ENCODE measurements around the gene WDR55. TPM values are rescaled to one million over a fixed set of nuclear protein-coding genes. Genes with fewer than 3 reads are reported as not detected.

Gene WDR55
- total and polyA plus RNA-seq, 2 of the 8 experiments (the other 6 are each of a cell fraction or from before 2014, with no cell fraction given), result 15.3 to 22.7 TPM

DNA sequence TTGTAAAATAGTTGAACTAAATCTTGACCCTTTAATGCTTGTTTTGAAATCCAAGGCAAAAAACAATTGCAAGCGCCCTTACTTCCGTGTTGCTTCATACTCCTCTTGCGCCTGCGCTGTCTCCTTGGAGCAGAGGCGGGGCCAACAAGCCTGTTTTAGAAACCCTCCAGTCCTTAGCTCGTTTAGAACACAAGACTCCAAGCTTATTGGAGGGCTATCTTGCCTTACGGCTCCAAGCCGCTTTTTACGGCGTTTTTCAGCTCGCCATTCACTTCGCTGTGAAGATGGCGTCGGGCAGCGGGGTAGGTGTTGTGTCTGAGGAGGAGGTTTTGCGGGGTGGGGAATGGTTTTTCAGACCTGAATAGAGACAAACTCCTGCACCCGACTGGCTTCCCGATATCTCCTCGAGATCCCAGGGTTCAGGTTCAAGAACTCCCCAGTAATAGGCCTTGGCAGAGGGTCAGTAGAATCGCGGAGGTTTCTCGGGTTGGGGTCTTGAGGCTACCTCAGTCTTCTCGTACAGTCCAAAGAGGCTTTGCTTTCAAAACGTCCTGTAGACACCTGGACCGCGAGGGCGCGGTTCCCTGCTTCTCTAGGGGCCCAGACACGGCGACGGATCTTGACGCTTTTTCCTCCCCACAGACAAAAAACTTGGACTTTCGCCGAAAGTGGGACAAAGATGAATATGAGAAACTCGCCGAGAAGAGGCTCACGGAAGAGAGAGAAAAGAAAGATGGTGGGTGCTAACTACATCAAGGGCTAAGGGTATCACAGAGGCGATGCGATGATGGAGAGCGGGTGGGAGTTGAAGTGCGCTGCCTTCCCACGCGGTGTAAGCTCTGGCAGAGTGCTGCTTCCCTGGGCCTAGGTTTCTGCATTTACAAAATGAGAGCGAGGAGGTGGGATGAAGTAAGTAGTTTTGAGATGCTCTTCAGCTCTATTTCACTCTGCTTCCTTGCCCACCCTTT, 35.8 kb downstream of the WDR55 start, which contains the start of gene ZMAT2 (continued):
- TF ChIP-seq TBP (IDR thresholded peaks at IDR 0.05; ENCODE audit: low read depth, low read length) (peak; percentile 92), HDAC6 (IDR thresholded peaks at IDR 0.05; ENCODE audit: low read depth, low read length) (no peak), TAF1 (IDR thresholded peaks at IDR 0.05; ENCODE audit: low read depth, low read length) (peak; percentile 99), BACH1 (IDR thresholded peaks at IDR 0.05; ENCODE audit: low read length) (no peak), MAFK (IDR thresholded peaks at IDR 0.05; ENCODE audit: low read depth, low read length) (no peak), POU5F1 (IDR thresholded peaks at IDR 0.05; ENCODE audit: low read depth, low read length) (no peak), SIX5 (IDR thresholded peaks at IDR 0.05; ENCODE audit: low read depth, low read length) (0 out of 2 replicates have a peak, but pooled peaks have one; percentile 21), CBX8 (IDR thresholded peaks at IDR 0.05; ENCODE audit: borderline replicate concordance, low read depth, low read length) (no peak), HDAC2 (IDR thresholded peaks at IDR 0.05; ENCODE audit: borderline replicate concordance in 1 of 2, low read depth in 2 of 2, low read length in 2 of 2) (0 out of 4 replicates have a peak, but pooled peaks of 1 of the 2 experiments have one; percentile 53), EZH2 (IDR thresholded peaks at IDR 0.05; ENCODE audit: low read depth, low read length, severe bottlenecking) (no peak), POLR2AphosphoS5 (IDR thresholded peaks at IDR 0.05; ENCODE audit: low read depth, low read length) (peak; percentile 89), USF2 (IDR thresholded peaks at IDR 0.05; ENCODE audit: low read length) (no peak), SP4 (IDR thresholded peaks at IDR 0.05; ENCODE audit: low read length) (peak; percentile 53; the same call in 1 of the 2 replicates)

All from H1 (cell line).